Glomerular visceral epithelial cell (primary cell): ENCODE data around the gene CACNG4.

Experiments used
- DNase-seq: peaks from one replicate; pipeline ENCODE4 v3.0.0-alpha.2; 2016; ENCODE audit errors: extremely low spot score

The CACNG4 gene

GRCh38 chr17:66963909-66964771 is at the start of gene CACNG4:
Gene CACNG4, plus strand, starts transcription at chr17:66964707. Its CDS starts 205 bp downstream, at chr17:66964912.
- DNase-seq = no peak

DNA sequence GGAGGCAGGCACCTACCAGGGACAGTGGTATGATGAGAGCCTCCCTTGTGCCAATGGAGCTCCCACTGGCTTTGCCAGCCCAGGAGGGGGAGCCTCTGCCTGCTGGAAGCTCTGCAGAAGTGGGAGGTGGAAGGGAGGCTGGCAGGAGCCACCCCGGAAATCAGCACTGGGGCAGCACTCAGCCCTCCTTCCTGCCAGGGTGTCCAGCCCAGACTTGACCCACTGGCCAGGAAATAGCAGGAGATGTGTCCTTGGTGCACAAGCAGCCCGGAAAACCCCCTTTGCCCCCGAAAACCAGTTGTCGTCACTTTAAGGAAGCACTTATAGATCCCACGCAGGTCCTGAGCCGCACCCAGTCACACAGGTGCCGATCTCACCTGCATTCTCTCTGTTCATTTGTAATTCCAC is 49.3 kb upstream of the CACNG4 start:
- DNase-seq = peak; percentile 63

DNA sequence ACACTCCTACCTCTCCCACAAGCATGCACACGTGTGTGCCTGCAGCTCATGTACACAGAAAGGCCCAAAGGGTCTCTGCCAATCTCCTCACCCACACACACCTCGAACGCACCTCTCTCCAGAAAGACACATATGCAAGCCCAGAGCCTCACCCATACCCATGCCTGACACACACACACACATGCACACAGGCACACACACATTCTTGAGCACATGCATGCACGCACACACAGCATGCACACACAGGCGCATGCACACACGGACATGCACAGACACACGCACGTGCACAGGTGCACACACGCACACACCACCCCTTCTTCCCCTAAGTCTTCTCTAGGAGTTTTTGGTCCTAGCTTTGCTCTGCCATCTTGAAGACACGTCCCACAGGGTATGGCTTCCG is 48.7 kb upstream of the CACNG4 start:
- no peak for DNase-seq

GRCh38 chr17:66916946-66917345 is 47.6 kb upstream of the CACNG4 start:
- no peak for DNase-seq

DNA sequence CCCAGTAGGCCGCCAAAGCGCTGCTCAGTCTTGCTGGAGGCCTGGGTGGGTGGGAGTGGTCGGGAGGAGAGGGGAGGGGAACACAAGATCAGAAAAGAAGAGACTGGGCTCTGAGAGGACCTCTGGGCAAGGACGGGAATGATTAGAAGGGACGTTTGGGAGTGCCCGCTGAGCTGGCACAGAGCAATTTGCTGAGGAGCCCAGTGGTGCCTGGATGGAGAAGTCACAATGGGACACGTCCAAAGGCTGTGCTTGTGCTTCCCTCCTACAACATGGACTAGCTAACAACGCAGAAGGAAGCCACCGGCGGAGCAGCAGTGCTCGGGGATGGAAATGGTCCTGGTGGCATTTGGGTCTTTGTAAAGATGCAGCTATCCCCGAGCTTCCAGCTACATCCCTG is 45.6 kb upstream of the CACNG4 start:
- no peak for DNase-seq

DNA sequence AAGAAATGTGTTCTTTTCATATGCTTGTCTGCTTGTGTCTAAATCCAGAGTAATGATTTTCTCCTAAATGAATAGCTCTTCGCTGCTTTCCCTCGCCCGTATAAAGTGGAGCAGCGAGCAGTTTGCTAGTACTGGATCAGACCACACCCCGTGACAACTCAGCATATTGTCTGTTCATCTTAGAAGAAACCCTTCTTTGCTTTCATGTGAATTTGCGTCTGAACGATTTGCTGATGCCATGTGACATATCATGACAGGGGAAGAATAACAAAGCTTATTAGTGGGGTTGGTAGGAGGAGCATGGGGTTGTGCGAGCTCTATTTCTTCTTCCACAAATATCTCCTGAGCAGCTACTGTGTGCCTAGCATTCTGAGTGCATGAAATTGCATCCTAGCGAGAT is 44.1 kb upstream of the CACNG4 start:
- DNase-seq = no peak

- DNase-seq = no peak
Observed at GRCh38 chr17:66920950-66921349, 43.6 kb upstream of the CACNG4 start.

GRCh38 chr17:66923886-66924285 is 40.6 kb upstream of the CACNG4 start:
- DNase-seq = no peak

GRCh38 chr17:66925811-66926500 is 38.6 kb upstream of the CACNG4 start:
- DNase-seq = no peak

DNA sequence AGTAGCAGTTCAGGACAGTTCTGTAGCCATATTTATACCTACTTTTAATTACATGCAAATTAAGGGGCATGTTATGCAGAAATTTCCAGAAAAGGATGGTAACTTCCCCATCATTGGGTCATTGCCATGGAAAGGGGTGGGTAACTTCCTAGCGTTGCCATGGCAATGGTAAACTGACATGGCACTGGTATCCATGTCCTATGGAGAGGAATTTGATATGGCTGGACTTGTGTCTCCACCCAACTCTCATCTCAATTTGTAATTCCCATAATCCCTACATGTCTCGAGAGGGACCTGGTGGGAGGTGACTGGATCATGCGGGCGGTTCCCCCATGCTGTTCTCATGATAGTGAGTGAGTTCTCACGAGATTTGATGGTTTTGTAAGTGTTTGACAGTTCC is 35.6 kb upstream of the CACNG4 start:
- DNase-seq = no peak

DNA sequence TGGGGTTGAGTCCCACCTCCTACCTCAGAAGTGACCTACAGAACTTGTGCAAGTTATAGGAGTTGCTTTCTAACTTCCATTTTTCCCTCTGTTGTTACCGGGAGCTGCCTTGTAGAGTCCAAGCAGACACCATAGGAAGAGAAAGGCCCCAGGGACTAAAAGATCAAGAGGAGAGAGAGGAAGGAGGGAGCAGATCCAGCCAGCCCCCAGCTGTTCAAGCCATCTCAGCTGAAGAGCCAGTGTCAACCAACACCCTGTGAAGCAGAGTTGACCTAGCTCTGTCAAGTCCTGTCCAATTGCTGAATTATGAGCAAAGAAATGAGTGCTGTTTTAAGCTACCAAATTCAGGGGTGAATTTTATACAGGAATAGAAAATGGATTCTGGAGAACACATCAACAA is 34.9 kb upstream of the CACNG4 start:
- no peak for DNase-seq

DNA sequence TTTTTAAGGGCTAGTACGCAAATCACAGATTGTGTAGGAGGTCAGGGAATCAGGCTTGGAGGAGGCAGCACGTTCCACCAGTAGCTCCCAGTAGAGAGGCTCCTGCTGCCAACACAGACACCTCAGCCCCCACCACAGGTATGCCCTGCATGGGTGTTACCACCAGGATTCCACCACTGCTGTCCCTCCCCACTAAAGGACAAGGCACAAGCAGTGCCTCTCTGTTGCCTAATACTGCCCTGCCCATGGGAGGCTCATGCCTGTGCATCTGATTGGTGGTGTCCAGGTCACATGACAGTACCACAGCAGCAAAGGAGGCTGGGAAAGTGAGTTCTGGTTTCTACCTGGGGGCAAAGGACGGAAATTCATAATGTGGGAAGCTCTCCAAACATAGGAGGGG is 33.6 kb upstream of the CACNG4 start:
- DNase-seq = no peak

- DNase-seq = no peak
Observed at GRCh38 chr17:66932311-66932710, 32.2 kb upstream of the CACNG4 start.

- no peak for DNase-seq
Observed at GRCh38 chr17:66934040-66934439, 30.5 kb upstream of the CACNG4 start.

- no peak for DNase-seq
Observed at GRCh38 chr17:66935717-66936116, 28.8 kb upstream of the CACNG4 start.

DNA sequence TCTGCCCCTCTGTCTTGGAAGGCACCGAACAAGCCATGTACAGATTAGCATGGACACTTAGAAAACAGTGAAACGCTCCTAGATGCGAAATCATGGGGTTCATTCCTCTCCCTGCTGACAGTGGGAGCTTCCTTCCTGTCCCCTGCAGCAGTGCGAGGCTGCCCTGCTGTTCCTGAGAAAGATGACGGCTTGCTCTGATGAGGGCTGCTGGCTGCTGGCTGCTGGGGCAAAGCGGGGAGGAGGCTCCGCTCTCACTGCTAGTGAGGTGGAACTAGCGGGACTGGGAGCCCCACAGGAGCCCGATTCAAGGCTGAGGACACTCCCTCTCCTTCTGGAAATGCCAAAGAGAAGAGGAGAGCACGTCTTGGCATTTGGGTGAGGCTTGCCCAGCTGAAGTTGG is 25.9 kb upstream of the CACNG4 start:
- no peak for DNase-seq

- DNase-seq = no peak
Observed at GRCh38 chr17:66939461-66940114, 24.9 kb upstream of the CACNG4 start.

- DNase-seq = no peak
Observed at GRCh38 chr17:66941249-66941648, 23.3 kb upstream of the CACNG4 start.

DNA sequence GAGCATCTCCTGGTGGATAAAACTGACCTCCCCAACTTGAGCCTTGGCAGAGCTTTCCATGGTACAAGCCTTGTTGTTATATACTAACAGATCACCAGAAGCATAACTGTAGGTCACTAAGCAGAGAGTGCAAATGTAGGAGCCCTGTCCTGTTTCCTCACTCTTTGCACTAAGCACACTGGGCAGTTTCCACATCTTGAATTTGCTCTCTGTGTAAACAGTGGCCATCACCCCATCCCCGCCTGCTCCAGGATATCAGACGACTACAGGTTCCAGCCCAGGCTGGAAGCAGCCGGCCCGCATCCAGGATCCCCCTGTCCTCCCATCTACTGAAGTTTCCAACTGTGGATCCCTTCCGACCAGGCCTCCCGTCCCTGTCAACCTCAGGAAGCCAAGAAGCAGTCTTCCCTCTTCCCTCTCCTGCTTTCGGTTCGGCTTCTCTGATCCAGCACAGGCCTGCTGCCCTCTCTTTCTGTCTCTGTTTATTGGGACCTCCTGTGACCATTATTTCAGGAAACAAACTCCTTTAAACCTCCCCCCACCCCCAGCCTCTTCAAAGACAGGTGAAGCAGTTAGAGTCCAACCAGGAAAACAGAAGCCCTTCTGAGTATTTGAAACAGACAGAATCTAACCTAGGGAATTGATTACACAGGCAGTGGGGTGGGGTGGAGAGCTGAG is 22.6 kb upstream of the CACNG4 start:
- DNase-seq = no peak

GRCh38 chr17:66942451-66943264 is 21.8 kb upstream of the CACNG4 start:
- DNase-seq = no peak

GRCh38 chr17:66943484-66943883 is 21.0 kb upstream of the CACNG4 start:
- DNase-seq = no peak
